Measurements from ENCODE around the gene ADPRM.

The ADPRM gene

DNA sequence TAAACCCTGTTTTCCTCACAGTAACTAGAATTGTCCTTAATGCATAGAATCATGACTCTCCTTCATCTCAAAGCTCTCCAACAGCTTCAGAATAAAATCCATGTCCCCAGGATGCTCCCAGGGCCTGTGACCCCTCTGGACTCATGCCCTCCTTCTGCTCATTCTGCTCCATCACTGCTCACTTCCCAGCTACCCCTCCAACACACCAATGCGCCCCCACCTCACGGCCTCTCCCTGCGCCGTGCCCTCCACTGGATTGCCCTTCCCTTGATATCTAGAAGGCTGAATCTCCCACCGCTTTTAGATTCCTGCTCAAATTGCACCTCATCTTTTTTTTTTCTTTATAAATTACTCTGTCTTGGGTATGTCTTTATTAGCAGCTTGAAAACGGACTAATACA is 45.0 kb downstream of the ADPRM start:
- FAIRE-seq, result no peak

DNA sequence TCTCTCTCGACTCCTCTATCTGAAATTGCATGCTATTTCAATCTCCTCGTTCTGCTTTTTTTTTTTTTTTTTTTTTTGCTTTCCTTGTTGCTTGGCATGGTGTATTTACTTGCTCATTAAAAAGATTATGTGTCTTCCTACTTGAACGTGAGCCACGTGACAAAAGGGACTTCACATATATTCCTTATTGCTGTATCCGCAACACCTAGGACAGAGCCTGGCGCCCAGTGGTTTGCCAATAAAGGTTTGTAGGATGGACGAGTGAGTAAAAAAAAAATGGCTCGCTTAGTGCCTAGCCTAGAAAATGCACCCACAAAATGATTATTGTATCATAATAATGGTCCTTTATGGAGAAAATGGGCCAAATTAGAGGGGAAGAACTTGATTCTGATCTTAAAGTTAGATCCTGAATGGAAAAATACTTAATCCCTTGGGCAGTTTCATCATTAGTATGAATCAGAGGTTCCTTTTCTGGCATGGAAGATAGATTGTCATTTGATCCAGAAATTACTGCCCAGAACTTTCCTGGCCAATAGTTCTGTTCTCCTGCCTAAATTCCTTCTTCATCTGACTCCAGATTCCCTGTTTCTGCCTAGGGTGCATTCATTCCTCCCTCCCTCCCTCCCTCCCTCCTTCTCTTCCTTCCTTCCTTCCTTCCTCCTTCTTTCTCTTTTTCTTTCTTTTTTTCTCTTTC is 46.1 kb downstream of the ADPRM start:
- FAIRE-seq, result no peak

DNA sequence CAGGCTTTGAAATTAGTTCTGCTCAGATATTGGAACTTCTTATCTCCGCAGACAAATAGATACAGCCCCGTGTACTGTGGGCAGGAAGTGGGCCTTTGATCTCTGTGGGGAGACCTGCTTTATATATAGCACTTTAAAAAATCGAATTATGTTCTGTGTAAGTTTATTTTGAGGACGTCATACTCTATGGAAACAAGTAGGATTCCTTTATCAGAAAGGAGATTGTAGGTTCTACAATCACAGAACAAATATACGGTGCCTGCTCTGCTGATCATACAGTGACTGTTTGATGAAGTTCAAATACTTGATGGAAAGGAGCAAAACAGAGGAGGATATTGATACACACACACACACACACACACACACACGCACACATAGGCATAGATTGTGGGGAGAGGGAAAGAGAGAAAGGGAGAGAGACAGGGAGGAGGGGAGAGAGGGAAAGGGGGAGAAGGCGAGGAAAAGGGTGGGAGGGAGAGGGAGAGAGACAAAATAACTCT is 47.2 kb downstream of the ADPRM start:
- no peak for FAIRE-seq

GRCh38 chr17:10745231-10745630 is 47.8 kb downstream of the ADPRM start:
- no peak for FAIRE-seq

DNA sequence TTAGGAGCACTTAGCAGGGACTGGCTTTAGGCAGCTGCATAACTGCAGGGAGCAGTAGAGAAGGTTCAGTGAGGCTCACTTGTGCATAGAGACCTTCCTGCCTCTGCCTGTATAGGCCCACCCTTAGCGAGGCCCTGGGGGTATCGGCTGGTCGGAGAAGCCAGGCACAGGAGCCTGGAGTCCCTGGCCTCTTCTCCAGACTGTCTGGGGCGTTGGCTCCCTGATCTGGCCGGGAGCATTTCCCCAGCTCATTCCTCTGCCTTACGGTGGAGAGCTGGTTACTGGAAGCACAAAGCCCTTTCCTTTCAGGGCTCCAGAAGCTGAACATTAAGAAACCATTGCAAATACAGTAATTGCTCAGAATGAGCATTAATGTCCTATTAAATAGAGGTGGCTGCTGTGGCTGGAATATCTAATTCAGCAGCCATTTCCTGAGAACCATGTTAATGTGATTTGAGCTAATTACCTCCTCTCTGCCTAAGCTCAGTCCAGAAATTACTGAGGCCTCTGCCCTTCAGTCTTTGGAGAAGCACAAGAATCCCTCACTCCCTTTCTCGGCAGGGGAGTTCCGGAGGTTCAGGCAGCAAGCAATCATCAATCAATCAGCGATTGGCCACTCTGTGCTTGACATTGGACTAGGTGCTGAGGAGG is 51.3 kb downstream of the ADPRM start:
- no peak for FAIRE-seq

GRCh38 chr17:10750210-10750609 is 52.8 kb downstream of the ADPRM start:
- no peak for FAIRE-seq

DNA sequence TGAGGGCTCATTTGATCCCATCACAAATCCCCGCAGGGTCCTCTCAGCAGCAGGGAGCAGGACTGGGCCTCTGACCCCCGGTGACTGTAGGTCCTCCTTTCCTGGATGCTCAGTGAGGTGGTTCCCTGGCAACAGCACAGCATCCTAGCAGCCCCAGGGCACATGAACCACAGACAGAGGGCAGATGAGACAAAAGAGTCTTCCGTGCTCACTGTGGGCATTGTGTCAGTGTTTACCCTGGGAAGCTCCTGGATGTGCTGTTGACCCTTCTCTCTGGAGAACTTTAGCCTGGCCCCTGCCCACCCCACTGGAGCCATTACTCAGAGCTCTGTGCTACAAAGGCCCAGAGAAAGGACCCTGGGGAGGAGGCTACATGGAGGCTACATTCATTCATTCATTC is 54.2 kb downstream of the ADPRM start:
- FAIRE-seq, result no peak

DNA sequence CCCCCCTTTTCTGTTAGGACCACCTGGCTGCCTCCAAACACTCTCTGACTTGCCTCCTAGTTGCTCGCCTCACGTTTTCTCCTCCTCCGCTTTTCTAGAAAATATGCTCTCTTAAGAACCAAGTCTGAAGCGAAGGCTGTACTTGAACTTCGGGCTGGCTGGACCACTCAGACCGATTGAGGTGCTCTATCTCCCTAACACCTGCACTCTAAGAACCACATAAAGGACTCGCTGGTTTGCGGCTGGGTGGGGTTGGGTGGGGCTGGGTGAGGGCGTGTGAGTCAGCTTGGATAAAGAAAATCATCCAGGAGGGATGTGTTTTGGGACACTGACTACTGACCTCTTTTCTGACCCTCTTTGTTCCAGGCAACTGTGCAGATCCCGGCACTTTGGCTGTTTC is 55.3 kb downstream of the ADPRM start:
- no peak for FAIRE-seq

DNA sequence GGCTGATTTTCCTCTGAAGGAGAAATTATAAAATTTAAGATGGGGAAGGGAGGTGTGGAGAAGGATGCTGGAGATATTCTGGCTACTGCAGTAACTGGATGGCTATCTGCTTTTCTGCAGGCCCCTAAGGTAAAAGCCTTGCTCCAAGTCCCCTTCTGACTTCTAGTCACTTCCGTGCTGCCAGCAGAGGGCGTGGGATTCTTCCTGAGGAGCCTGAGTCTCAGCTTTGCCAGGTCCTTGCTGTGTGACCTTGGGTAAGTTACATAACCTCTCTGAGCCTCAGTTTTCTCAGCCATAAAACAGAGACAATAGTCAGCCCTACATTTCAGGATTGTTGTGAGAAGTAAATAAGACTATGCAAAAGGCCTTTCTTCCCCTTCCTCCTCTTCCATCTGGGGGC is 56.7 kb downstream of the ADPRM start:
- FAIRE-seq, result no peak

- FAIRE-seq, result no peak
Measured at GRCh38 chr17:10754861-10755591, 57.6 kb downstream of the ADPRM start.

DNA sequence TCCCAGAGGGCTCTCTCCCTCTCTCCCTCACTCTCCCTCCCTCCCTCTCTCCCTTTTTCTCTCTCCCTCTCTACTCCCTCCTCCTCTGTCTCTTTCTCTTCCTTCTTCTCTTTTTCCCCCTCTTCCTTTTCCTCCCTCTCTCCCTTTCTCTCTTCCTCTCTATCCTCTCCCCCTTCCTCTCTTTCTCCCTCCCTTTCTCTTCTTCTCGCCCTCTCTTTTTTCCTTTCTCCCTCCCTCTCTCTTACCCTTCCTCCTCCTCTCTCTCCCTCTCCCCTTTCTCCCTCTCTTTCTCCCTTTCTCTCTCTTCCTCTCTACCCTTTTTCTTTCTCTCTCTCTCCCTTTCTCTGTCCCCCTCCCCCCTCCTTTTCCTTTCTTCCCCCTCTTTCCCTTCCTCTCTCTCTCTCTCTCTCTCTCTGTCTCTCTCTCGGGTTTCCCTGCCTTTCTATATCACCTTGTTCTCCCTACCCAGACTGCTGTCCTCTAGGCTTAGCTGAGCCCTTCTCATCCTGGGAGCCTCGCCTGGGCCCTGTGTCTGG is 58.3 kb downstream of the ADPRM start:
- FAIRE-seq, result no peak

GRCh38 chr17:10756185-10756584 is 58.8 kb downstream of the ADPRM start:
- no peak for FAIRE-seq

GRCh38 chr17:10756619-10757018 is 59.2 kb downstream of the ADPRM start:
- FAIRE-seq, result no peak

DNA sequence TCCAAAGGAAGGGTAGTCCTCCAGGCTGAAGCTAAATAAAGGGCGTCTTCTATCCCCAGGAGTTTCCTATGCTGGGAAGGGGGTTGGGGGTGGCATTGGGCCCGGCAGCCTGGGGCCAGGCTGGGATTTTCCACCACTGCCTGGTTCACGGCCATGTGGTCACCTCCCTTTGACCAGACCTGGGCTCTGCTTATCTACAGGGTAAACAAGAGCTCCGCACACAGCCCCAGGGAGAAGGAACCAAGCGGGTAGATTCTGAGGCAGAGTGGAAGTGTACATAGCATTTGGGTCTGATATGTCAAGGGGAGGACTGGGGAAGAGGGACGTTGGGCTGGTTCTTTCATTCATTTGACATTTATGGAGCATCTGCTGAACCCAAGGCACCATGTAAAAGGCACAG is 59.7 kb downstream of the ADPRM start:
- no peak for FAIRE-seq

DNA sequence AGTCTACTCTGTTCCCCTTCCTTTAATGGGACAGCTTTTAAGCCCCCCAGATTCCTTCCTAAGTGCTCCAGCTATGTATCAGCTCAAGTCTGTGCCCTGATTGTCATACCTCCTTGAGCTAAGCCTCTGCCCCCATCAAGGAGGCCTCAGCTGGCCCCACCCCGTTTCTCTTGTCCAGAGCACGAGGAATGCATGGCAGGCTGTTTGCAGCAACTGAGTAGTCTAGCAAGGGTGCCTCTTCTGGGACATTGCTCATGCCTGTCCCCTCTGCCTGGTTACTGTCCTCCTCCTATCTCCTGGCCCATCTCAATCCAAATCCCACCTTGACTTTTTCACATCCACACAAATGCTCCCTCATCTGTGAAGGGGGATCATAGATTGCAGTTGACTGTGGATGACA is 60.3 kb downstream of the ADPRM start:
- FAIRE-seq, result no peak

DNA sequence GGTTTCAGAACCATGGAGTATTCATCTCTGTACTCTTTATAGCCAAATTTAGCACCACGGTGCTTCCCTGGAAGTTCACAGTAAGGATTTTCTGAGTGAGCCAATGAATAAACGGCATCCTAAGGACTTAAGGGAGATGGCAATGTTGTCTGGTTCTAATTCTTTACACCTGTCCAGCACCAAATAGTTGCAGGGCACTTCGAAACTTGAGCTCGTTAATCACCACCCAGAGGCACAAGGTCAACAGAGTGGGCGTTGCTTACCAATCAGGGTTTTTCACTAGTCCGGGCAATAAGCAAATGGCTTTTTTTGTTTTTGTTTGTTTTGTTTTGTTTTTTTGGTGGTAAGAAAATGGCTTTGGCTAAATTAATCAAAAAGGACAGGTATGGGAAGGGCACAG is 60.7 kb downstream of the ADPRM start:
- FAIRE-seq, result no peak
